ENCODE measurements around the gene BHLHA15. TPM values are rescaled to one million over a fixed set of nuclear protein-coding genes. Genes with fewer than 3 reads are reported as not detected.

Gene BHLHA15
- total RNA-seq, 4 donors from 2014 or later: not detected

- TF ChIP-seq, protein P1, sequence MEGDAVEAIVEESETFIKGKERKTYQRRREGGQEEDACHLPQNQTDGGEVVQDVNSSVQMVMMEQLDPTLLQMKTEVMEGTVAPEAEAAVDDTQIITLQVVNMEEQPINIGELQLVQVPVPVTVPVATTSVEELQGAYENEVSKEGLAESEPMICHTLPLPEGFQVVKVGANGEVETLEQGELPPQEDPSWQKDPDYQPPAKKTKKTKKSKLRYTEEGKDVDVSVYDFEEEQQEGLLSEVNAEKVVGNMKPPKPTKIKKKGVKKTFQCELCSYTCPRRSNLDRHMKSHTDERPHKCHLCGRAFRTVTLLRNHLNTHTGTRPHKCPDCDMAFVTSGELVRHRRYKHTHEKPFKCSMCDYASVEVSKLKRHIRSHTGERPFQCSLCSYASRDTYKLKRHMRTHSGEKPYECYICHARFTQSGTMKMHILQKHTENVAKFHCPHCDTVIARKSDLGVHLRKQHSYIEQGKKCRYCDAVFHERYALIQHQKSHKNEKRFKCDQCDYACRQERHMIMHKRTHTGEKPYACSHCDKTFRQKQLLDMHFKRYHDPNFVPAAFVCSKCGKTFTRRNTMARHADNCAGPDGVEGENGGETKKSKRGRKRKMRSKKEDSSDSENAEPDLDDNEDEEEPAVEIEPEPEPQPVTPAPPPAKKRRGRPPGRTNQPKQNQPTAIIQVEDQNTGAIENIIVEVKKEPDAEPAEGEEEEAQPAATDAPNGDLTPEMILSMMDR (IDR thresholded peaks at IDR 0.05; ENCODE audit: low read depth): no peak
Measured at GRCh38 chr7:98244871-98245270, 33.6 kb downstream of the BHLHA15 start.

- TF ChIP-seq, protein P1 (IDR thresholded peaks at IDR 0.05; ENCODE audit: low read depth): no peak
Measured at GRCh38 chr7:98248156-98248555, 36.9 kb downstream of the BHLHA15 start.

DNA sequence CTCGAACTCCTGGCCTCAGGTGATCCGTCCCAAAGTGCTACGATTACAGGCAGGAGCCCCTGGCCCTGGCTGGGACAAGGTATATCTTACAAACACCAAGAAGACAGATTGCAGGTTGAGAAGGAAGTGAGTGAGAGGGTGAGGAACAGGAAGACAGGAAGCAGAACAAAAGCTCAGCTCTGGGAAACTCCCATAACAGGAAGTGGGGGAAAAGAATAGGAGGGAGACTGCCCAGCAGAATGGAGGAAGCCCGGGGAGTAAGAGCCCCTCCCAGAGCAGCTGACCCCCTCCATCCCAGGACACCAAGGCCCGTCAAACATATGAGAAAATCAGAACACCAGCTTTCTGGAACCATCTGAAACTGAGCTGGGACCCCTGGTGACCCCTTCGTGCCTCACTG, 37.9 kb downstream of the BHLHA15 start:
- TF ChIP-seq, protein P1 (IDR thresholded peaks at IDR 0.05; ENCODE audit: low read depth): no peak

DNA sequence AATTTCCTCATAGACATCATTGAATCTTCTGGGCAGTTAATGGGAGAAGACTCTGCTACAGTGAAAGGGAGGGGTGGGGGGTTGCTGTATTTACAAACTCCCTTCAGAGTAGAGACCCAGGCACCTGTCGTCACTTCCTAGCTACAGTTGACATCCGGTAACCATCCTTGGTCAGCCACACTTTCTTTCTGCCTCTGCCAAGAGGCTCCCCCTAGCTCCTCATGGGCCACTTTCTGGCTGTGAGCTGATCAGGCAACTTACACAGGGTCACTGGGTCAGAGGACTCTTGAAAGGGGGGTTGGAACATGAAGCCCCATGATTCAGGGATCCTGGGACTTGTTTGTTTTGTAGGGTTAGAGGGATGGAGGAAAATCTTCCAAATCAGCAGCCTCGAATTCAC, 39.5 kb downstream of the BHLHA15 start:
- TF ChIP-seq, protein P1 (IDR thresholded peaks at IDR 0.05; ENCODE audit: low read depth): no peak

GRCh38 chr7:98251231-98251600, 40.0 kb downstream of the BHLHA15 start:
- TF ChIP-seq, protein P1 (IDR thresholded peaks at IDR 0.05; ENCODE audit: low read depth): no peak

GRCh38 chr7:98251601-98252424, 40.6 kb downstream of the BHLHA15 start, which contains the start of gene TECPR1:
Gene TECPR1 (minus strand): TSS chr7:98252232. CDS start chr7:98246146, 6,086 bp downstream.
- TF ChIP-seq, protein P1 (IDR thresholded peaks at IDR 0.05; ENCODE audit: low read depth): no peak

- TF ChIP-seq, protein P1 (IDR thresholded peaks at IDR 0.05; ENCODE audit: low read depth): no peak
Measured at GRCh38 chr7:98252425-98253054, 41.3 kb downstream of the BHLHA15 start.
